Activated CD8-positive, alpha-beta memory T cell treated with anti-CD3 and anti-CD28 coated beads for 1 hour (primary cell): ENCODE results near the gene ZNF319.

Source experiments
- DNase-seq, 2 donors: peaks; one replicate each; pipeline ENCODE4 v3.0.0-alpha.2; 2020; ENCODE audit warnings: low read depth in 1 of 2; ENCODE audit errors: extremely low read depth in 1 of 2

ZNF319 gene

DNA sequence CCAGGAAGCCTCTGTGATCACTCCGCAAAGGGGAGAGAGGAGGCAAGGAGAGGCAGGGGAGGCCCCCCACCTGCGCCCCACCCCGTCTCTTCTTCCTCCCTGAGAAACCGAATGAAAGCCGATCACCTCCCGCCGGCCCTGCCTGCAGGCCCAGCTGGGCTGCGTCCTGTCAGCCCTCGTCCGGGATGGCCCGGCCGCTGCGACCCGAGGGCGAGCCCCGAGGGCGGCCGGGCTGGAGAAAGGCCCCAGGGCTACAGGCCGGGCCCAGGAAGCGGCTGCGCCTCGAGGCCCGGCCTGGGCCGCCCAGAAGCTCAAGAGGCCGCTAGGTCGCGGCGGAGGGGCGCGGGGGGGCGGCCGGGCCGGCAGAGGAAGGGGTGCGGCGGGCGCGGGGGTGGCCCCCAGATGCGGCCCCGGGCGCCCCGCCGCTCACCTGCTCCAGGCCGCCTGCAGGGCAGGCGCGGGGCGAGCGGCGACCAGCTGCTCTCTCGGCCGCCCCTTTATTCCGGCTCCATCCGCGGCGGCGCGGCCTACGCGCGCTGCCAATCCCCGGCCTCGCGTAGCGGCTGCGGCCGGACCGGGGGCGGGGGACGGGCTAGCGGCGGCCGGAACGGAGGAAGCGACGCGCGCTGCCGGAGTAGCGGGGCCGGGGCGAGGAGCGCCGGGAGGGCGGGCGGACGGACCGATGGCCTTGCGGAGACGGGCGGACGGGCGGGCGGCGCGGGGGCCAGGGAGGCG is at the start of gene ZNF319:
Gene ZNF319 (minus strand): TSS at position 702 of the 735 bp plus-strand sequence. CDS start 2,407 bp downstream, outside the sequence.
- DNase-seq, result no peak

DNA sequence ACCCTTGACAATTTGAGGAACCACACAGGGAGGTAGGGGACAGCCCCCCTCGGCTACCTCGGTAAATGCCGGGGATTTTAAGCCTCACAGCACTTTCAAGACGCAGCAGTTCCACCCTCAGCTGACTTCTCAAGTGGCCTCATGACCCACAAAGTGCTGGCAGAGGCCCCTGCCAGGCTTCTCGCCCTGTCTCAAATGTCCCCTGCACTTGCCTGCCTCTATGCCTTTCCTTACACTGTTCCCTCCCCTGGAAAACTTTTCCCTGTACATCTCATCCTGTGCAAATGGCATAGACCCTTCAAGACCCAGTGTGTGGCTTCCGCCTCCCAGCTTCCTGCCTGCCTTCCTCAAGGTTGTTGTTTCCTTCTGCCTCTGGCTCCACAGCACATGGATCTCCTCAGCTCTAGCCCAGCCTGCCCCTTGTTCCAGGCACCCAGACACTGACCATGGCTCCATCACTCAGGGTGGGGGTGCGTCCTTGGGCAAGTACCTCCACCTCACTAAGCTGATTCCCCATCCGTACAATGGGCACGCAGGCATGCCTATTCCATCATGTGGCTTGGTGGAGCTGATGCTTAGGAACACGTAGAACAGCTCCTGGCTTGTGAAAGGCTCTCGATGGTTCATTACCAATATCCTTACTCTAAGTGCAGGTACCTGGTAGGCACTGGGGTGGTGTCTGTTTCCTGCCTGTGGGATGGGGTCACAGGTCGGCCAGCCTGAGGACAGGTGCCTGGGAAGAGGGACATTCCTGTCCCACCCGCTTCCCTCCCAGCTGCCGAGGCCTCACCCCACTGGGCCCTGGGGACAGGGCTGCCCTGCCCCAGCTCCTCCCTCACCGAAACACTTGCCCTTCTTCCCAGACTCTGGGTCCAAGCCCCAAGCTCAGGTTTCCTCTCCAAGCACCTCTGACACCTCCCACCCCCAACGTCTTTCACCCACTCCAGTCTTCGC is 49.0 kb upstream of the ZNF319 start:
- no peak for DNase-seq

DNA sequence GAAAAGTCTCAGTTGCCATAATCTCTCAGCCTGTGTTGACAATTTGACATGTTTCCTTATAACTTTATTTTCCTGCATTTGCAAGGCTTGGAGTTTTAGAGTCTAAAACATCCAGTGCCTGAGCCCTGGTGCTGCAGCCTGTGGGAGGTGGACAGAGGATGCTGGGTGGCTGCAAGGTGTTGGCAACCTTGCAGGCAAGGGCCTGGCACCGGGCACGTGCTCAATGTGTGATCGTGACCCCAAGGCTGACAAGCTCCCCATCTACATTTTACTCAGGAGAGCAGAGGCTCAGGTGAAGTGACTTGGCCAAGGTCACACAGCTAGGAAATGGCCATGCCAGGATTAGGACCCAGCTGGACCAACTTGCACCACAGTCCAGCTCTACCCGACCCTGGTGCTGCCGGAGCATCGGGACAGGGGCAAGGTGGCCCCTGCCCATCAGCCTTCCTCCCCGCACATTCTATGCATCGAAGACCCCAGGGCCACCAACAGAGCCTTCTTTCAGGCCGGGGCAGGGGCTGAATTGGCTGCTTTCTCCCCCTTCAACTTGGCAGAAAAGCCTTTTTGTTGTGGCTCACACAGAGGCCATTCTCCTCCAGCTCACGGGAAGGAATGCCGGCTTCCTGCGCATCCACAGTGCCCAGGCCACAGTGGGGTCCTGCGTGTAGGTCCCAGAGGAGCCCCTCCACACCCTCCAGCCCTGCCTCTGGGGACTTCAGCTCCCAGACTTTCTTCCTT is 48.2 kb upstream of the ZNF319 start:
- DNase-seq, result no peak

DNA sequence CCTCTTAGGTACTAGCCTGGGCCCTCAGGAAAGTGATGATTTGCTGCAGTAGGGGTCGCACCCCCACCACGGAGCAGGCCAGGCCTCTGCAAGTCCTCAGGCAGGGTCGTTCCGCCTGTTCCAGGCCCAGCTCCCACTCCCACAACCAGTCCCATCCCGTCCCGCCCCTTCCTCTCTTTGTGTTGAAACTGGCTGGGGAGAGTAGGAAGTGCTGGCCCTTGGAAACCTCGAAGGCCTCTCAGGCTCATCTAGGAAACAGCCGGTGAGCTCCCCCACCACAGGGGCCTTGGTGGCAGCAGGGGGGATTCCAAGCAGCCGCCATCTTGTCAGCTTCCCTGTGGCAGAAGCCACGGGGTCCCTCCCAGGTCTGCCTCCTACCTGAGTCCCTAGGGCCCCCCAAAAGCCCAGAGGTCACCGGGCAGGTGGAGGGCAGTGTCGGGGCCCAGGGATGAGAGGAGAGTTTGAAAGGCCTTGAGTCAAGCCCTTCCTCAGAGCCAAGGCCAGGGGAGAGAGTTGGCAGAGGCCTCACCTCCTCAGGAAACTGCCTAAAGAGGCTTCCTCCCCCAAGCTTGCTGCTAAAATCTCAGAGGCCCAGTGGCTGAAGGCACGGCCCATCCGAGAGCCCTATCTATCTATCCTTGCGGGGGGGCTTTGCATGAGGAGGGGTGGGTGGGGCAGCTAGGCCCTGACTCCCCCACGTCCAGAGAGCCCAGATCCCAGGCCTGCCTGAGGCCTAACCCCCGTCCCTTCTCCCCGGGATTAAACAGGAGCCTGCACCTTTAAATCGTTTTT is 47.3 kb upstream of the ZNF319 start:
- DNase-seq, result no peak

DNA sequence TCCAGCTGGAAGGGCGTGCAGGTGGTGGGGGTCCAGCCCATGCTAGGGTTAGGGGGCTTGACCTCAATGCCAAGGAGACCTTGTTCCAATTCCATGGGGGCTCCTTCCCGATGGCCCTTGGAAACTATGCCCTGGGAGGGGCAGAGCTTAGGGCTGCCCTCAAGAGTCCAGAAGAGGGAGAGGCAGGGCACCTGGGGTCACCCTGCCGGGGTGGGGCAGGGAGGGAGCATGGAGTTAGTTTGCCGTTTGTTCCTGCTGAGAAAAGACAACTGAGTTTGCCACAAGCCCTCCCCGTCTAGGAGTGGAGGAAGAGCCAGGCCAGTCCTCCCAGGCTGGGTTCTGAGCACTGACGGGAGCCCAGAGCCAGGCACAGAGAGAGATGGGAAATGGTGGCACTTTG is 46.5 kb upstream of the ZNF319 start:
- DNase-seq, result no peak

DNA sequence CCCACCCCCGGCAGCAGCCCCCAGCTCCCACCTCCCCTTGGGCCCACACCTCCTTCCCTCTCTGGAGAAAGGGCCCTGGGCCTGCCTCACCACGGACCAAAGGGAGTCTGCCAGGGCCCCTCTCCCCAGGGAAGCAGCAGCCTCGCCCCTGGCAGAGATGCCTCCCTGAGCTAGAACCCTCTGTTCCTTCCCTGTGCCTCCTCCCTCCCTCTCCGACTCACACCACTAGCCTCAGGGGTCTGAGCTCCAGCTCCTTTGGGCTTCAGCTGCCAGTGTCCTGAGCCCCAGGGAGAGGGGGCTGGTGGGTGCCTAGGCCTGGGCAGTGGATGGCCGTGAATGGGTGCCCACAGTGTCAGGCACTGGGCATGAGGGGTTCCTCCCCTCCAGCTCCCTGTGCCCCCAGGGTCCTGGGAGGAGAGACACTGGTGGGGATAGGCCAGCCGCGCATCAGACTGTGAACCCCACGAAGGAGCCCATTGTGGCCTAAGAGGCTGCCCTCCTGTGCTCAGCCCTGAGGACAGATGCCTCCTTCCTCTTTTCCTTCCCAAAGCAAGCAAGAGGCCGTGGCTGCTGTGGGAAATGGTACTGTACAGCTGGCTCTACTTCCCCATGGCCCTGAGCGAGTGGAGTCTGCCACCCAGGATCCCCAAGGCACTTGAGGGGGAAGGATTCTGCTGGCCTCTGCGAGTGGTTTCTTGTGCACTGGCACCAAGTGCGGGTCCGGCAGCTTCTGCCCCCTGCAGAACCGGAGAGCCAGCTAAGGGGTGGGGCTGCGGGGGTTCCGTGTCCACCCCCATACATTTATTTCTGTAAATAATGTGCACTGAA is 45.8 kb upstream of the ZNF319 start:
- DNase-seq, result no peak

DNA sequence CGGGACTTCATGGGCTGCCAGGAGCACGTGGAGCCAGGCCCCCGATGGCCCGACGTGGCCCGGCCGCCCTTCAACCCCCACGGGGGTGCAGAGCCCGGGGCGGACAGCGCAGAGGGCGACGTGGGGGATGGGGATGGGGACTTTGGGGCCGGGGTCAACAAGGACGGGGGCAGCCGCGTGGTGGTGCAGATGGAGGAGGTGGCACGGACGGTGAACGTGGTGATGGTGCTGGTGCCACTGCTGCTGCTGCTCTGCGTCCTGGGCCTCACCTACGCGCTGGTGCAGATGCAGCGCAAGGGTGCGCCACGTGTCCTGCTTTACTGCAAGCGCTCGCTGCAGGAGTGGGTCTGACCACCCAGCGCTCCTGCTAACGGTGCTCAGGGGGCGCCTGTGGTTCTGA is 44.6 kb upstream of the ZNF319 start:
- DNase-seq, result no peak

DNA sequence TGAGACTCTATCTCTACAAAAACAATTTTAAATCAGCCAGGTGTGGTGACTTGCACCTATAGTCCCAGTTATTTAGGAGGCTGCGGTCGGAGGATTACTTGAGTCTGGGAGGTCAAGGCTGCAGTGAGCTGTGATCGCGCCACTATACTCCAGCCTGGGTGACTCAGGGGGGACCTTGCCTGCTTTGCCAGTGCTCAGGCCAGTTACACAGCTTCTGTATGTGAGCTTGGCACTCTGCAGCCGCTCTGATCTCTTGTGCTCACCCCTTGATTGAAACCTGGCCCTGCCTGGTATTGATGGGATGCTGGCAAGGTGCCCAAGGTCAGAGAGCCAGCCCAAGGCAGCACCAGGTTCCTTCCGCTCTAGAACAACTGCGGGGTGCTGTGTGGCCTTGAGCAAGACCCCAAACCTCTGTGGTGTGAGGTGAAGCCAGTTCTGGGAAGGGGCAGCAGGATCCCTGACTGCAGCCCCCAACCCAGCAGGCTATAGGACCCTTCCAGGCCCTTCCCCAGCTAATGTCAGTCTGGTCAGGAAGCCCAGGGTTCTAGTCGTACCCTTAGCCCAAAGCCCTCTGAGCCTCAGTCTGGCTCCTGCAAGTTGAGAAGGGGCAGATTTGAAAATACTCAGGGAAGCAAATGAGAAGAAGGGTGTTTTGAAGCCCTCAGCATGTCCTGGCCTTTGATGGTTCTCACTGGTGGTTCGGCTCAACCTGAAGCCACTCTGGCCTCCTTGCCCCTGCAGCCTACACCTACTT is 44.0 kb upstream of the ZNF319 start:
- DNase-seq, result no peak

DNA sequence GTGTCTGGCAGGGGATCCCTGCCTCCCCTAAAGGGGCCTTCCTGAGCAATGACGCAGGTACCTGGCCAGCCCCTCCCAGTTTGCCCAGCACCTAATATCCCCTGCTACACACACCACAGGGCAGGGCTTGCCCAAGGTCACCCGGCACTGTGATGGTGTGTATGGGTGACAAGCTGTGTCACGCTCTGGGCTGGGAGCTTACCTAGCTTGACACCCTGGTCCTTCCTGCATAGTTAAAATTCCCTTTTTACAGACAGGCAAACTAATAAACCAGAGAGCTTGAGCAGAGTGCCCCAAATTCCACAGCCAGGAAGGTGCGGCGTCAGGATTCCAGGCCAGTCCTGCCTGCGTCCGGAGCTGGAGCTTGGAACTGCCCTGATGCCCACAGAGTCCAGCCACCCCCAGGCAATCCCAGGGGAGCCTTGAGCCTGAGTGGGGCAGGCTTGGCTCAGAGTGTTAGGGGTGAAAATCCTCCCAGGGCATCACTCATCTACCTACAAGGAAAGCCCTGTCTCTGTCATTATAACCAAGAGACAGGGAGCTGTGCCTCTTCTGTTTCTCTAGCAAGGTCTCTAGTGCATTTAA is 43.2 kb upstream of the ZNF319 start:
- DNase-seq, result no peak

DNA sequence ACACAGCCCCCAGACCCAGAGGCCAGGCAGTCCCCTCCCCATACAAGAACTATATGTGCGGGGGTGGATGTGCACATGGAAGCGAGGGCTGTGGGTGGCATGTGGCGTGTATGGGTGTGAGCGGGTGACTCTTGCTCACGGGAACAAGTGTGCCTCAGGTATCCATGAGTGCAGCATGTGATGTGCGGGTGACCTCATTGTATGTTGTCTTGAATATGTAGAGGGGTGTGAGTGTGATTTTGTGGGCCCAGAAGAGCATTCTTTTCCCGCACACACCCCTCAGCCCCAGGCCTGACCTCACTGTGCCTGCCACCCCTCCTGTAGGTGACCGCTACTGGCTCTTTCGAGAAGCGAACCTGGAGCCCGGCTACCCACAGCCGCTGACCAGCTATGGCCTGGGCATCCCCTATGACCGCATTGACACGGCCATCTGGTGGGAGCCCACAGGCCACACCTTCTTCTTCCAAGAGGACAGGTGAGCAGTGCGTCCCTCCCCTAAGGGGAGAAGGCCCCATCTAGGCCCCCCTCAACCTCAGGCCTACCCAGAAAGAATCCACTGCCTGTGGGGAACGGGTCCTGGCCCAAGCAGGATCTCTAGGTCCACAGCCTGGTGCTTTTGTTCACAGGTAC is 42.5 kb upstream of the ZNF319 start:
- no peak for DNase-seq

DNA sequence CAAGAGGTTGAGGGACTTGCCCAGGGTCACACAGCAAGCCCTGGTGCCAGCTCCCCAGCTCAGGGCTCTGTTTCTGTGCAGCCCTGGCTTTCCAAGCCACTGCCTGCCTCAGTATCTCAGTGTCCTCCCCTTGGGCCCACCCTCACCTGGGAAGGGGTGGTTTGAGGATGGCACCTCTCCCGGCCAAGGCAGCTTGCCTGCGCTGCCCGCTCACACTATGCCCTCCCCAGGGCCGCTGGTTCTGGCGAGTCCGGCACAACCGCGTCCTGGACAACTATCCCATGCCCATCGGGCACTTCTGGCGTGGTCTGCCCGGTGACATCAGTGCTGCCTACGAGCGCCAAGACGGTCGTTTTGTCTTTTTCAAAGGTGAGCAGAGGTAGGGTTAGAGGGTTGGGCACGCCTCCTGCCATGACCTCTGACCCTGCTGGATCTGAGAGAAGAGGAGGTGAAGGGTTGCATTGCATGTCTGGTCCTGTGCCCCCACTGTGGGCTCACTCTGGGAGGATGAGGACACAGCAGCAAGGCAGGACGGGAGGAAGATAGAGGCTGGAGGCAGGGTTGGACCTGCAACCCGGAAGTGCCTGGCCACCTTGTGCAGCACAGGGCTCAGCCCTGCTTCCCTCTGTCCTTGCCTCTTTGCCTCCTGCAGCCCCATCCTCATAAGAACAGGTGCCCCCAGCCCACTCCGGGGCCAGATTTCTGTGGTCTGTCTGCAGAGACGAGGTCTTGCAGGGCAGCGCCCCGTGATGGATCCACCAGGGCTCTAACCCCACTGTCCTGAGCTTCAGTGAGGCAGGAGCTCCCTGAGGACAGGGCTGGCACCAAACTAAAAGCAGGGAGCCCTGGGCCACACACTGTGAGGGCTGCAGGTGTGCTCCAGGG is 41.8 kb upstream of the ZNF319 start:
- no peak for DNase-seq

DNA sequence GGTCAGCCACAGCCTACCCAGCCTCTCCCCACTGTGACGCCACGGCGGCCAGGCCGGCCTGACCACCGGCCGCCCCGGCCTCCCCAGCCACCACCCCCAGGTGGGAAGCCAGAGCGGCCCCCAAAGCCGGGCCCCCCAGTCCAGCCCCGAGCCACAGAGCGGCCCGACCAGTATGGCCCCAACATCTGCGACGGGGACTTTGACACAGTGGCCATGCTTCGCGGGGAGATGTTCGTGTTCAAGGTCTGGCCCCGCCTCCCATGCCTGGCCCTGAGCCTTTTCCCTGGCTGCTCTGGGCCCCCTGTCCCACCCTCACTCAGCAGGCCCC is 41.1 kb upstream of the ZNF319 start:
- no peak for DNase-seq

DNA sequence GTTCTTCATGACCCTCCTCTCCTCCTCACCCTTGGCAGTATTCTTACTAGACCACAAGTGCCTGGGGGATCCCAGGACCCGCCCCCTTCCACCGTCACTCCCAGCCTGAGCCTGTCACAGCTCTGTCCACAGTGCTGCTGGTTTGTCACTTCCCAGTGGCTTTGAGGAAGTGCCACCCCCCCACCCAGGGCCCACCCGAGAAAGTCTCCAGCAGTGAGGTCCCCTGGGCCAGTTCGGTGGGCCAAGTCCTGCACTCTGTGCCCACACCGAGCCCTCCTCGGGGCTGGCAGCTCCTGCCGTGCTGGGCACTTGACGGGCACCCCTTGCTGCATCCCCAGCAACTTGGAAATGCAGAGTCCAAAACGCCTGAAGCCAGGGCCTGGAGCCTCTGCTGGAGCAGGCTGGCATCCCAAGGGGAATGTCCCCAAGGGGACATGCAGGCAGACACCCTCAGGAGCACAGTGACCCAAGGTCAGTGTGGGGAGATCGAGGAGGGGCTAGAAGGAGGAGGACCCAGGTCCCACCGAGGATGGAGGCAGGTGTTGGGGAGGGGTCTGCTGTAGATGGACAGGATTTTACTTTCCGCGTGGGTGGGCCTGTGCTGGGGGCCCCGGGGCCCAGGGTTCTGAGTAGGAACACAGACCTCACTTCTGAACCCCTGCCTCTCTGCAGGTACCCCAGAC is 40.6 kb upstream of the ZNF319 start:
- DNase-seq, result no peak

DNA sequence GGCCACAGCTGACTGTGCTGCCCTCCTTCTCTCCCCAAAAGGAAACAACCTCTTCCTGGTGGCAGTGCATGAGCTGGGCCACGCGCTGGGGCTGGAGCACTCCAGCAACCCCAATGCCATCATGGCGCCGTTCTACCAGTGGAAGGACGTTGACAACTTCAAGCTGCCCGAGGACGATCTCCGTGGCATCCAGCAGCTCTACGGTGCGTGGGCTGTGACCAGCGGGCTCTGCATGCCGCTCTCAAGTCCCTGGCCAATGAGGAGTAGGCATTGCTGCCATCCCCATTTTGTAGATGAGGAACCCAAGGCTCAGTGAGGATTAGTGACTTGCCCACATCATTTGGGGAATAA is 40.0 kb upstream of the ZNF319 start:
- no peak for DNase-seq

DNA sequence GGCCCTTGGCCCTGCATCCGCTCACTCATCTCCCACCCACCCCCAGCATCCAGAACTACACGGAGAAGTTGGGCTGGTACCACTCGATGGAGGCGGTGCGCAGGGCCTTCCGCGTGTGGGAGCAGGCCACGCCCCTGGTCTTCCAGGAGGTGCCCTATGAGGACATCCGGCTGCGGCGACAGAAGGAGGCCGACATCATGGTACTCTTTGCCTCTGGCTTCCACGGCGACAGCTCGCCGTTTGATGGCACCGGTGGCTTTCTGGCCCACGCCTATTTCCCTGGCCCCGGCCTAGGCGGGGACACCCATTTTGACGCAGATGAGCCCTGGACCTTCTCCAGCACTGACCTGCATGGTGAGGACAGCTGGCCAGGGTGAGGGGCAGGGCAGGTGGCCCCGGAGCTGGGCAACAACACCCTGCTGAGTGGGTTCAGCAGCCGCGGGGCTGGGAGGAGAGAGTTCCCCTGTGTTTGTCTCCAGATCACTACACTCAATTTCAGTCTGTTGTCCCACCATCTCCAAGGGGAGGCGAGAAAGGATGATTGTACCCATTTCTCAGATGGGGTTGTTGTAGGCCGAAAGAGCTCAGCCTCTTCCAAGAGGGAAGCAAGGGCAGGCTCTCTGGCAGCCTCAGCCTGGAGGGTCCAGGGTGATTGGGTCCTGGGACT is 39.5 kb upstream of the ZNF319 start:
- no peak for DNase-seq

DNA sequence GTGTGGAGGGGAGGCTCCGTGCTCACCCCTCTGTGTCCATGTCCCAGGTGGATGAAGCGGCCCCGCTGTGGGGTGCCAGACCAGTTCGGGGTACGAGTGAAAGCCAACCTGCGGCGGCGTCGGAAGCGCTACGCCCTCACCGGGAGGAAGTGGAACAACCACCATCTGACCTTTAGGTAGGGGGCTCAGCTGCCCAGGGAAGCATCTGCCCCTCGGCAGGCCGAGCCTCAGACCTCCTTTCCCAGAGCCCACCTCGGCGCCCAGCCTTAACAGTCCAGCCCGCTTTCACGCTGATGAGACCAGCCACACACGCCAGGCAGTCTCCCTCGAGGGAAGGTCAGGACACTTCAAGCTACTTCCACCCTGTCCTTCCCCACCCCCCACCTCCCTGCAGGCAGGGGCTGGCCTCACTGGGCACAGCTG is 37.8 kb upstream of the ZNF319 start:
- no peak for DNase-seq
